Measurements from ENCODE around the gene SLC34A3. TPM values are rescaled to one million over a fixed set of nuclear protein-coding genes. Genes with fewer than 3 reads are reported as not detected.

Gene SLC34A3
- total RNA-seq, 2 experiments from 2014 or later, result not detected

DNA sequence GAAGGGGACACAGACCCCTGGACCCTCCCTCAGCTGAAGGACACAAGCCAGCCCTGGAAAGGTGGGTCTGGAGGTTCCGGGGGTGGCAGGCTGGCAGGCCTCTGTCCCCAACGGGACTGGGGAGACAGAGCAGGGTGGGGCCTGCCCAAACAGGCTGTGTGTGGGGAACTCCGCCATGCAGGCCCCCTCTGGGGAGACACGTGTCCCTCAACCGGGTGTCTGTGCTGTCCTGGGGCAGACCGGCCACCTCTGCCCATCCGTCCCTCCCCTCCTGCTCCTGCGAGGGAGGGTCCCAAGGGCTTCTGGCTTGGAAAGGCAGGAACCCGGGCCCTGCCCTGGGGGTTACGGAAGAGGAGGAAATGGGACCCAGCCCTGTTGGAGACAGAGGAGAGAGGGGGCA is 1.4 kb downstream of the SLC34A3 start:
- TF ChIP-seq, protein P1, sequence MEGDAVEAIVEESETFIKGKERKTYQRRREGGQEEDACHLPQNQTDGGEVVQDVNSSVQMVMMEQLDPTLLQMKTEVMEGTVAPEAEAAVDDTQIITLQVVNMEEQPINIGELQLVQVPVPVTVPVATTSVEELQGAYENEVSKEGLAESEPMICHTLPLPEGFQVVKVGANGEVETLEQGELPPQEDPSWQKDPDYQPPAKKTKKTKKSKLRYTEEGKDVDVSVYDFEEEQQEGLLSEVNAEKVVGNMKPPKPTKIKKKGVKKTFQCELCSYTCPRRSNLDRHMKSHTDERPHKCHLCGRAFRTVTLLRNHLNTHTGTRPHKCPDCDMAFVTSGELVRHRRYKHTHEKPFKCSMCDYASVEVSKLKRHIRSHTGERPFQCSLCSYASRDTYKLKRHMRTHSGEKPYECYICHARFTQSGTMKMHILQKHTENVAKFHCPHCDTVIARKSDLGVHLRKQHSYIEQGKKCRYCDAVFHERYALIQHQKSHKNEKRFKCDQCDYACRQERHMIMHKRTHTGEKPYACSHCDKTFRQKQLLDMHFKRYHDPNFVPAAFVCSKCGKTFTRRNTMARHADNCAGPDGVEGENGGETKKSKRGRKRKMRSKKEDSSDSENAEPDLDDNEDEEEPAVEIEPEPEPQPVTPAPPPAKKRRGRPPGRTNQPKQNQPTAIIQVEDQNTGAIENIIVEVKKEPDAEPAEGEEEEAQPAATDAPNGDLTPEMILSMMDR (IDR thresholded peaks at IDR 0.05), result no peak
- H3K9me3 Mint-ChIP-seq, result no peaks in the 10 kb centered on the region
- POLR2A ChIA-PET, result no interaction called here
- H3K4me1 Mint-ChIP-seq (ENCODE audit: low read depth), result peaks cover 6% of the 10 kb centered on the region
- no peak for ATAC-seq
- intact Hi-C loops (cut with micrococcal nuclease), result no loop called here
- no peak overlapping the region for H3K27ac Mint-ChIP-seq
- CTCF ChIA-PET, result no interaction called here
- peaks cover 11% of the 10 kb centered on the region for H3K27me3 Mint-ChIP-seq
- no peak overlapping the region for H3K4me3 Mint-ChIP-seq
- H3K36me3 Mint-ChIP-seq (ENCODE audit: low read depth), result no peaks in the 10 kb centered on the region
- DNase-seq, result no peak

DNA sequence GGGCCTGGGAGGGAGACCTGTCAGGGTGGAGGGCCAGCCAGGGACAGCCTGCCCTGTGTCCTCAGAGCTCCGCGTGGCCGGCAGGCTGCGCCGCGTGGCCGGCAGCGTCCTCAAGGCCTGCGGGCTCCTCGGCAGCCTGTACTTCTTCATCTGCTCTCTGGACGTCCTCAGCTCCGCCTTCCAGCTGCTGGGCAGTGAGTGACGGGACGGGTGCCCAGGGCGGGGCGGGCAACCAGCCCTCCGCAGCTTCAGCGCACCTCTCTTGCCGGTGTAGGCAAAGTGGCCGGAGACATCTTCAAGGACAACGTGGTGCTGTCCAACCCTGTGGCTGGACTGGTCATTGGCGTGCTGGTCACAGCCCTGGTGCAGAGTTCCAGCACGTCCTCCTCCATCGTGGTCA is 1.8 kb downstream of the SLC34A3 start:
- no peak for DNase-seq
- Mint-ChIP-seq H3K4me1 (ENCODE audit: low read depth) (peaks cover 7% of the 10 kb centered on the region), H3K27ac (no peak overlapping the region), H3K27me3 (peaks cover 11% of the 10 kb centered on the region), H3K4me3 (no peak overlapping the region), H3K9me3 (no peaks in the 10 kb centered on the region), H3K36me3 (ENCODE audit: low read depth) (no peaks in the 10 kb centered on the region)
- CTCF ChIA-PET, result no interaction called here
- POLR2A ChIA-PET, result no interaction called here
- intact Hi-C loops (cut with micrococcal nuclease), result no loop called here
- no peak for ATAC-seq
- TF ChIP-seq, protein P1 (IDR thresholded peaks at IDR 0.05), result no peak

DNA sequence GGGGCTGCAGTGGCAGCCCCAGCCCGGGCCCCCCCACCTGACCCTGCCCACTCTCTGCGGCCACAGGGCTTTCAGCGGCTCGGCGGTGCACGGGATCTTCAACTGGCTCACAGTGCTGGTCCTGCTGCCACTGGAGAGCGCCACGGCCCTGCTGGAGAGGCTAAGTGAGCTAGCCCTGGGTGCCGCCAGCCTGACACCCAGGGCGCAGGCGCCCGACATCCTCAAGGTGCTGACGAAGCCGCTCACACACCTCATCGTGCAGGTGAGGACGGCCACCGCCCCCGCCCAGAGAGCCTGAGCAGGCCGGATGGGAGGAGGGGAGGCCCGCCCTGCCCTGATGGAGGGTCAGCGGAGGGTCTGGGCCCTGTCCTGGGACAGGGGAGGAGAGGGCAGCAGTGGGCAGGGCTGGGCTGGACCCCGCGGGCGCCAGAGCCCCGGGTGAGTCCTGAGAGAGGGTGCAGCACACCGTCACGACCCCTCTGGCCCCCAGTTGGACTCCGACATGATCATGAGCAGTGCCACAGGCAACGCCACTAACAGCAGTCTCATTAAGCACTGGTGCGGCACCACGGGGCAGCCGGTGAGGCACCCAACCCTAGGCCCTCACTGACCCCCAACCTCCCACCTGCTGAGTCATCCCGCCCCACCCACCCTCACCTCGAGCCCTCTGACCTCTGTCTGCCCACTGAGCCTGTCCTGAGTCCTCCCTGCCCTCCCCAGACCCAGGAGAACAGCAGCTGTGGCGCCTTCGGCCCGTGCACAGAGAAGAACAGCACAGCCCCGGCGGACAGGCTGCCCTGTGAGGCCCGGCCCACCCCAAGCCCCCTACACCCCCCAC is 2.7 kb downstream of the SLC34A3 start:
- POLR2A ChIA-PET, result no interaction called here
- DNase-seq (no peak), ATAC-seq (no peak)
- intact Hi-C loops (cut with micrococcal nuclease), result no loop called here
- H3K4me3 Mint-ChIP-seq, result no peak overlapping the region
- peaks cover 7% of the 10 kb centered on the region for H3K4me1 Mint-ChIP-seq (ENCODE audit: low read depth)
- CTCF ChIA-PET, result interaction anchor here (1.1 kb wide), 1 partner anchor 45 kb away, joined by 3 read pairs; the partner anchor contains the start of genes ANAPC2 and SSNA1
- H3K9me3 Mint-ChIP-seq, result no peaks in the 10 kb centered on the region
- peaks cover 10% of the 10 kb centered on the region for H3K27me3 Mint-ChIP-seq
- H3K36me3 Mint-ChIP-seq (ENCODE audit: low read depth), result no peaks in the 10 kb centered on the region
- no peak overlapping the region for H3K27ac Mint-ChIP-seq
- TF ChIP-seq, protein P1 (IDR thresholded peaks at IDR 0.05), result no peak

DNA sequence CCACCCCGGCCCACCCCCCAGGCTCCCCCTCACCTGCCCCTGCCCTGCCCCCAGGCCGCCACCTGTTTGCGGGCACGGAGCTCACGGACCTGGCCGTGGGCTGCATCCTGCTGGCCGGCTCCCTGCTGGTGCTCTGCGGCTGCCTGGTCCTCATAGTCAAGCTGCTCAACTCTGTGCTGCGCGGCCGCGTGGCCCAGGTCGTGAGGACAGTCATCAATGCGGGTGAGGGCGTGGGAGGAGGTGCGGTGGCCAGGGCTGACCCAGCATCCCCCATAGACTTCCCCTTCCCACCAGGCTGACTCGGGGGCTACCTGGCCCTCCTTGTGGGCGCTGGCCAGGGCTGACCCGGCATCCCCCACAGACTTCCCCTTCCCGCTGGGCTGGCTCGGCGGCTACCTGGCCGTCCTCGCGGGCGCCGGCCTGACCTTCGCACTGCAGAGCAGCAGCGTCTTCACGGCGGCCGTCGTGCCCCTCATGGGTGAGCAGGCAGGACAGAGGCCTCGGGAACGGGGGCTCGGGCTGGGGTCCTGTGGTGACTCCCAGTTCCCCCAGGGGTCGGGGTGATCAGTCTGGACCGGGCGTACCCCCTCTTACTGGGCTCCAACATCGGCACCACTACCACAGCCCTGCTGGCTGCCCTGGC is 3.5 kb downstream of the SLC34A3 start:
- no peak for ATAC-seq
- H3K27me3 Mint-ChIP-seq, result peaks cover 10% of the 10 kb centered on the region
- DNase-seq, result no peak
- intact Hi-C loops (cut with micrococcal nuclease), result no loop called here
- peaks cover 3% of the 10 kb centered on the region for H3K36me3 Mint-ChIP-seq (ENCODE audit: low read depth)
- no peak overlapping the region for H3K4me3 Mint-ChIP-seq
- H3K27ac Mint-ChIP-seq, result no peak overlapping the region
- POLR2A ChIA-PET, result interaction anchor here (1.2 kb wide), 1 partner anchor 28 kb away, joined by 3 read pairs; no protein-coding TSS in a partner anchor
- CTCF ChIA-PET, result interaction anchor here (1.1 to 1.3 kb wide), 2 partner anchors 45 to 106 kb away, joined by 3 read pairs; partner anchors contain the start of genes ANAPC2 and SSNA1
- H3K4me1 Mint-ChIP-seq (ENCODE audit: low read depth), result peaks cover 12% of the 10 kb centered on the region
- TF ChIP-seq, protein P1 (IDR thresholded peaks at IDR 0.05), result no peak
- no peaks in the 10 kb centered on the region for H3K9me3 Mint-ChIP-seq

All from activated CD8-positive, alpha-beta T cell treated with anti-CD3 and anti-CD28 coated beads for 36 hours (primary cell).